ENCODE measurements around the gene CDC42BPG. TPM values are rescaled to one million over a fixed set of nuclear protein-coding genes. Genes with fewer than 3 reads are reported as not detected.

CDC42BPG gene
- total and polyA plus RNA-seq, 9 of the 15 experiments (the other 6 are each of a cell fraction or from before 2014, with no cell fraction given) = 0.04 to 8.8 (median 2.1) TPM

GRCh38 chr11:64842851-64843685 is 1.4 kb downstream of the CDC42BPG start (continued):
- no peak for TF ChIP-seq TFAM (CRISPR knock-in tag; conservative IDR thresholded peaks at IDR 0.05)
- no peak for TF ChIP-seq CBX3 (IDR thresholded peaks at IDR 0.05; ENCODE audit: borderline replicate concordance in 1 of 2, low read length in 2 of 2)
- TF ChIP-seq MLX (CRISPR knock-in tag; conservative IDR thresholded peaks at IDR 0.05) = no peak
- TF ChIP-seq ZBTB26 (CRISPR knock-in tag; IDR thresholded peaks at IDR 0.05) = peak; percentile 34; the same call in 1 of the 2 replicates
- peak; percentile 30; the same call in 1 of the 2 replicates for TF ChIP-seq MAX (CRISPR knock-in tag; IDR thresholded peaks at IDR 0.05)
- peak in 1 of 2 experiments; percentile 47; a peak in 2 of 4 replicates for TF ChIP-seq HDAC1 (IDR thresholded peaks at IDR 0.05)
- 0 out of 2 replicates have a peak, but pooled peaks have one; percentile 20 for TF ChIP-seq GTF2E2 (tag; IDR thresholded peaks at IDR 0.05)
- TF ChIP-seq RNF2 (IDR thresholded peaks at IDR 0.05) = no peak
- no peak for TF ChIP-seq TGIF2 (CRISPR knock-in tag; IDR thresholded peaks at IDR 0.05)
- TF ChIP-seq RFX5 (IDR thresholded peaks at IDR 0.05; ENCODE audit: low read depth, low read length) = no peak
- TF ChIP-seq FOXA3 (CRISPR knock-in tag; conservative IDR thresholded peaks at IDR 0.05 in 1 of 2, IDR thresholded peaks at IDR 0.05 in 1 of 2) = peak; percentile 8 to 79; a peak in 2 of 4 replicates
- no peak for TF ChIP-seq PHF21A (IDR thresholded peaks at IDR 0.05; ENCODE audit: borderline replicate concordance, low read depth)

All from K562 (cell line).